NCI-H1417 treated with DMSO at 0.1 percent for 48 hours (cell line): ENCODE measurements around the gene POPDC3.
"Not testable (repeated sequence)": the region's sequence is repeated elsewhere in the genome, so short reads cannot be mapped to it uniquely, and the experiment has no call there.

ENCODE experiments used
- DNase-seq: peaks from one replicate; lab custom pipeline; 2025; lab: John Stamatoyannopoulos, UW

The POPDC3 gene

DNA sequence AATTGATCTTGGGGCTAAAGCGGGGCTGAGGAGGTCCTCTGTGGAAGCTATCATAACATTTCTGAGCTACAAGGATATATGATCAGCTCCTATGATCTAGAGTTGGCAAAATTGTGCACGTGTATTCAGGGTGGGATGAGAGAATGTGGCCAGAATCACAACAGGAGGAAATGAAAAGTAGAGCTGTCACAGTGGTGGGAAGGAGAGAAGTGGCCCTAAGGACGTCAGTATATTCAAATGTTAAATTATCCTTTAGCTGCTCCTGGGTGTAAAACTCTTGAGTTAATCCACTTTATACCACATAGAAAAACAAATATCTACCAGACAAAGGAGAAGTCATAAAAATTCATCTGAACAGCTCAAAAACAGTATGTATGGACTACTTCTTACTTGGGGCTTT lies 14.8 kb upstream of the POPDC3 start:
- DNase-seq: no peak

DNA sequence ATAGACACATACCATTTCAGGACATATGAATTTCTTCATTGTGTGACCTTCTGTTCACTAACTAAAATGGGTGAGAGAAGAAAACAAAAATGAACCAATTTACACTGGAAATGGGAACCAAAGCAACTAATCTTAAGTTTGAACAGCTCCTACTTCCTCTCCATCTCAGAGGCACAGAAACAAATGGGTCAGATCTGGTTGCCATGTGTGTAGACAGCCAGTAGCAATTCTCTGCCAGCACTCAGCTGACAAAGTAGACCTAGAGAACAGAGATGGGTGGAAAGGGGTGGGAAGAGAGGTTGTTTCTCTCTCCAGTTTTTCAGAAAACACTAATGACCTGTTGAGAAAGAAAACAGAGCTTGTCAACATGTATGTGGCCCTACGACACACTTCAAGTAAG lies 14.3 kb upstream of the POPDC3 start:
- no peak for DNase-seq

DNA sequence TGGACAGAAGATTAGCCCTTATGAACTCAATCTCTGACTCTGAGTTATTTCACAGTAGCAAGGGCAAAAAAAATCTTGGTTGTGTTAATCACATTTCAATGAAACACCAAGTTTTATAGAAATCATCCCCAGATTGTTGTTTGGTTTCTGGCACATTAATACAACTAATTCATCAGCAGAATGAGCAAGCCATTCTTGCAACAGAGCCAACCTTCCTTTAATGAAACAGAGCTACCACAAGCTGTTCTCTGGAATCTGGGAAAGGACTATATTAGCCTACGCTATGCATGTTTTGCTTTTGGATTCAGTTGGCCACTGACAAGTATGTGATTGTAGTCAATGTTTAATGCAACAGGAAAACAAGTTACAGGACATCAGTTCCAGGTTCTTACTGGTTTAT lies 13.8 kb upstream of the POPDC3 start:
- DNase-seq: no peak

DNA sequence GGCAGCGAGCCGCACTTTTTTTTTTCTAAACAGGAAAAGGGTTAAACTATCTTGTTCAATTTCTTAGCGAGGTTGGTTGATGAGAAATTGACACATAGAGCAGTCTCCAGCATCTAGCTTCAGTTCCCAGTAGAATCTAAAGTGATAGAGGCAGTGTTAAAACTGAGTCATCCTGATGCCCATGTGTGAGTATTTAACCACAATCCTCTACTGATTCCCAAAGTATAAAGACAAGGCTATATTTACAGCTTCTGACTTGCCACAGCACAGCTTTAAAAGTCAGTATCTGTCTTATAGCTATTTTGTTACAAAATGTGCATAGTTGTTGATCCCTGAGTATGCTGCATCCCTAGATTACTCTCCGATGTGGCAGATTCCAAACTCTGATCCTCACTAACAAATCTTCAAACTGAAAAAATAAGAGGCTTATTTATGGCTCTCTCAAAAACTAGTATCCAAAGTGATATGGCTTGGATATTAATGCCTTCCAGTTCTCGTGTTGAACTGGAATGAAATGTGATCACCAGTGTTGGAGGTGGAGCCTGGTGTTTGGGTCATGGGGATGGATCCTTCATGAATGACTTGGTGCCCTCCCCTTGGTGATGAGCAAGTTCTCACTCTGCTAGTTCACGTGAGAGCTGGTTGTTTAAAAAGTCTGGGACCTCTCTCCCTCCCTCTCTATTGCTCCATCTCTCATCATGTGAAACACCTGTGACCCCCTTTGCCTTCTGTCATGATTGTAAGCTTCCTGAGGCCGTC lies 13.1 kb upstream of the POPDC3 start:
- DNase-seq: no peak

DNA sequence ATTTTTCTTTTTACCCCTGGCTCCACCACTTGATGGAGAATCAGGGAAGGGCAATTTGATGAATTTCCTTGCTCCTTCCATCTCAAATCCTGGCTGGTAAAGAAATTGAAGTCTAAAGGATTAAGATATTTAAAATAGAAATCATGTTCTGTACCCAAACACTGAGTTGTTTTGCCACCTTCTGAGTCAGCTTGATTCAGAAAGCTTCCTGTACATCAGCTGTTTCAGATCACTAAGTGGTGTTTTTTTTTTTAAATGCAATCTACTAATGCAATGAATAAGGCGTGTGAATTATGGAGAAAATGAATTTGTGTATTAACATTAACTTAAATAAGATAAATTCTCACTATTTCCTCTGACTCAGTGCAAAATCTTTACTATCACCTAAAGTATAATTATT lies 11.5 kb upstream of the POPDC3 start:
- no peak for DNase-seq

DNA sequence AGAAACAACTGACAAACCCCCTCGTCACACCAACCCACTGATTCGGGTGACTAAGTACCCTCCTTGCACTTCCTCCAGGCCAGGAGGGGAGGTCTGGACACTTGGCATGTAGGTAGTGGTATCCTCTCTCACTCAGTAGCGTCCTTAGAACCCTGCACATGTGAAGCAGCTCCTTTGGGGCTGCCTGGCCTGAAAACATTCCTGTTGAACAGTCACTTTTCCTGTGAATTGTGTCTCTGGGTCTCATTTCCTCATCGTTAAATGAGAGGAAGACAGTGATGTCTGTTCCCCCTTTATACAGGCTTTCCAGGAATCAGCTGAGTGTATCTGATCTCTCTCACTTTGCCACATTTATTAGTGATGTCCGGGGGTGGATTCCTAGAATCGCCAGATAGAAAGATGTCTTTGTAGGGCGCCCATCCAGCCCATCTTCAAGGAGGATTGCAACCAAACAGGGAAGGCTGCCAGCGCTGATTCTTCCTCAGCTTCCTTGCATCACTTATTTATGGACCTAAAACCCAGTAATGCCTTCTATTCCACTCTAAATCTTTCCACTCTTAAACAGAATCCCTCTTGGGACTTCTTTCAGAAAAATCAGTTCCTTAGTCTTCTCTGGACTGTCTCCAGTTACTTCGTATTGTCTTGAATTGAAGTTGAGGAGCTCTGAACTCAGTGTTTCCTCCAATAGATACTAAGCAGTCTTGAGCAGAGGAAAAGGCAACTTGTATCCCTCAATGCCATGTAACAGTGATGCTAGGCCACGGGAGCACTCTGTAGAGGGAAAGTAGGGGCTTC lies 9.4 kb upstream of the POPDC3 start:
- no peak for DNase-seq

DNA sequence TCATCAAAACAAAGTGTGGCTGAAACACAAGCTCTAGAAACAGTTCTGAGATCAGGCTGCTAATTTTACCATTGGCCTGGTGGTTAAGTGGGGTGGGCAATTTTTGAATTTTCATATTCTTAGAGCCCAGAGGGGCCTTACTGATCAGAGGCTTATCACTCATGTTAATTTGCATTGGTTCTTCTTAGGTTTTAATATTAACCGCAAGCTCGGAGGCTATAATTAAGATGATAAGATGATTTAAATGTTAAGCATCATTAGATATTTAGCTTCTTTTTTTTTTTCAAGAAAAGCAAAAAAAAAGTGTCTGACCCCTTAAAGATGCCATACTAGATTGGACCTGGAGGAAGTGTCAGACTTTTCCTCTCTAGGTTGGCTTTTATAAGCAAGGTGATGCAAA lies 8.4 kb upstream of the POPDC3 start:
- no peak for DNase-seq

DNA sequence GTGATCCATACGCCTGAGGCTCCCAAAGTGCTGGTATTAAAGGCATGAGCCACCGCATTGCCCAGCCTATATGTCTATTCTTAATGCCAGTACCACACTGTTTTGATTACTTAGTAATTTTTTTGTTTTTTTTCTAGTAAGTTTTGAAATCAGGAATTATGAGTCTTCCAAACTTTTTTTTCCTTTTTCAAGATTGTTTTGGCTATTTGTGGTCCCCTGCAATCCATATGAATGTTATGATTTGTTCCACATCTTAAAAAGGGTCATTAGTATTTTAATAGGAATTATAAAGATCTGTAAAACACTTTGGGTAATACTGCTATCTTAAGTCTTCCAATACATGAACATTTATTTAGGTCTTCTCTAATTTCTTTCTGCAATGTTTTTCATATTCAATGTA lies 6.8 kb upstream of the POPDC3 start:
- DNase-seq: no peak

DNA sequence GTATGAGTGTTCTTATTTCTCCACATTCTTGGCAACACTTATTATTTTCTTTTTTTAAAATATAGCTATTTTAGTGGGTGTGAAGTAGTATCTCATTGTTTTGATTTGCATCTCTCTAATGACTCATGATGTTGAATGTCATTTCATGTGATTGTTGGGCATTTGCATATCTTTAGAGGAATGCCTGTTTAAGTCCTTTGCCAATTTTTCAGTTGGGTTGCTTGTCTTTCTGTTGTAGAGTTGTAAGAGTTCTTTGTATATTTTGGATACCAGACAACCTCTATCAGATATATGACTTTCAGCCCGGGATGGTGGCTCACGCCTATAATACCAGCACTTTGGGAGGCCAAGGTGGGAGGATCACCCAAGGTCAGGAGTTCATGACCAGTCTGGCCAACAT lies 5.1 kb upstream of the POPDC3 start:
- DNase-seq: no peak

DNA sequence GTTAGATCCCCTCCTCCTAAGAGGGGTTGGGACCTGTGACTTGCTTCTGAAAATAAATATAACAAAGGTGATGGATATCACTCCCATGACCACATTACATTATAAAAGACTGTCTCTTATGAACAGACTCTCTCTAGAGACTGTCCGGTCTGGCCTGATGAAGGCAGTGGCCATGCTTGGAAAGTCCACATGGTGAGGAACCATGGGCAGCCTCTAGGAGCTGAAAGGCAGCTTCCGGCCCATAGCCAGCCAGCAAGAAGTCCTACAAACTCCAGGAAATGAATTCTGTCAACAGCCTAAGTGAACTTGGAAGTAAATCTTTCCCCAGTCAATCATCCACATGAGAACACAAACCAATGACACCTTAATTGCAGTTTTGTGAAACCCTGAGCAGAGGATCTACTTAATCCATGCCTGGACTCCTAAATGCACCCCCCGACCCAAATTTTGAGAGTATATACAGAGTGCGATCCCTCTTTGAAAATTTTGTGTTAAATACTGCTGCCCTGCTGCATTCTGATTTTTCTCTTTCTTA lies 2.2 kb upstream of the POPDC3 start:
- no peak for DNase-seq

DNA sequence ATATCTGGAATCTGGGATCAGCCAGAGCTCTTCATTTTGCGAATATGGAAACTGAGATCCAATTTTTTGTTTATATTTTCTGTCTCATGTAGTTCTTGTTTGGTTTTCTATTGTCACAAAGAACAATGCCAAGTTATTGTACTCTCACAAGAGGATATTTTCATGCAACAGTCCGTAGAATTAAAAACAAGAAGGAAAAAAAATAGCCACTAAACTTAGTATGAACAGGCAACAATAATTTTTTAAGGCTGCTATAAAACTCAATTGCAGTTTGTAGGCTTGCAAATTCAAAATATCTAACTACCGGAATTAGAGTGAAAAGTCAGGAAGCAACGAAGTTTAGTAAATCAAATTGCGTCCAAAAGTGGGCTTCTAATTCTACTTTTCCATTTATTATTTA lies 1.2 kb downstream of the POPDC3 start:
- no peak for DNase-seq

DNA sequence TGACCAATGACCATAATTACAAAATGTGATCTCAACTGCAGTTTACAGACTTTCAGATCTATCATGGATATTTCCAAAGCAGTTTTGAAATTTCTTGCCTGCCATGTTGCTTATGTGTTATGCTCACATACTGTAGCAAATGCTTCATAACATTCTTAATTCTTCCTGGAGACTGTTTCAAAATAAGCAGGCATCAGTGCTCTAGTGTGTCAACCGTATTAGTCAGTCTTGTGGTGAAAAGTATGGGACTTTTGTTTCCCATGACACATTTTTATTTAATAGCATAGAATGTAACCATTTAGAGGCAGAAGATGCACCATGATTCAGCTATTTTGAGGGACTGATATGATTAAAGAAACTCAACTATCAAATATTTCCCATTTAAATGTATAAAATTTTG lies 1.7 kb downstream of the POPDC3 start:
- DNase-seq: no peak

DNA sequence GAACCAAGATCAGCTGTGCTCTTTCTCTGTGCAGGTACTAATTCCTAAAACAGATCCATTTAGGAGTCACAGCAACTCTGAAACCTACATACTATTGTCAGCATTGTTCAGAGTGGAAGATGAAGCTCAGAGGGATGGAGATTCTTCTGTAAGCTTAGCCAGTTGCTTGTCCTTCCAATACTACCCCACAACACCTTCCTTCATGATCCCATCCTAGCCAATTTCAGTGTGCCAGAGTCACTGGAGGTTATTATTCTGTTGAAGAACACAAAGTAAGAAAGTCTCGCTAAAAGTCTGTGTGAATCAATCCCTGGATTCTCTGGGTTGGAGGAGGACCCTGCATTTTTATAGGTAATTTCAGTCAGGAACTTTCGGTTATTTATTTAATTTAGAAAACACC lies 2.3 kb downstream of the POPDC3 start:
- no peak for DNase-seq

DNA sequence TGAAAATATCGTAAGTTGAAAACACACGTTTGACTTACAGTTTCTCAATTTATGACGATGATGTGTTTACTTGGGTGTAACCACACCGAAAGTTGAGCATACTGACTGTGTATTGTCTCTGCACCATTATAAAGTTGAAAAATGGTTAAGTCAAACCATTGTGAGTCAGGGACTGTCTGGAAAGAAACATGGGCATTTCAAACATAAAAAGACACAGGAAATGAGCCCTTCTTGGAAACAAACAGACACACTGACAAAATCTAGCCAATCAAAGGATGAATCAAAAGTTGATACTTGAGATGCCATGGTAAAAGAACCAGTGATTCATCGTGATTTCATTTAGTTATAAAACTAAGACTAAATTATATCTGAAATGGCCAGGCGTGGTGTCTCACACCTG lies 5.3 kb downstream of the POPDC3 start:
- DNase-seq: no peak

DNA sequence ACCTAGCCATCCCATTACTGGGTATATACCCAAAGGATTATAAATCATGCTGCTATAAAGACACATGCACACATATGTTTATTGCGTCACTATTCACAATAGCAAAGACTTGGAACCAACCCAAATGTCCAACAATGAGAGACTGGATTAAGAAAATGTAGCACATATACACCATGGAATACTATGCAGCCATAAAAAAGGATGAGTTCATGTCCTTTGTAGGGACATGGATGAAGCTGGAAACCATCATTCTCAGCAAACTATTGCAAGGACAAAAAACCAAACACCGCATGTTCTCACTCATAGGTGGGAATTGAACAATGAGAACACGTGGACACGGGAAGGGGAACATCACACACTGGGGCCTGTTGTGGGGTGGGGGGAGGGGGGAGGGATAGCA lies 7.3 kb downstream of the POPDC3 start:
- not testable (repeated sequence) for DNase-seq

DNA sequence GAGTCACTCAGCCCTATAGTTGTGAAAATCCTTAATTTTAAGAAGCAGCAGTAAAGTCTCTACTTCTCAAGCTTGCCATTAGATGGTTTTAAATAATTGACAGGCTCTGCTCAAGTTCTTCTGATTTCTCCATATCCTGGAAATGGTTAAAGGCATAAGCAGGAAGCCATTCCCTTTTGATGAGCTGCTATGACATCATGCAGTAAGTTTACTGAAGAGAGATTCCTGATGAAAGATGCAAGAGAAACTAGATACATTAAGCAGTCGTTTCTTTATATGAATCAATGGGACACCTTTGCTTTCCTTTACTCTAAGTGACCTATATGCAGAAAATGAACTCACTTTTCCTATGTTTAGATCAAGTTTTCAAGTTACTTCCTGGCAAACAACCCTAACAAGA lies 9.8 kb downstream of the POPDC3 start:
- DNase-seq: no peak

DNA sequence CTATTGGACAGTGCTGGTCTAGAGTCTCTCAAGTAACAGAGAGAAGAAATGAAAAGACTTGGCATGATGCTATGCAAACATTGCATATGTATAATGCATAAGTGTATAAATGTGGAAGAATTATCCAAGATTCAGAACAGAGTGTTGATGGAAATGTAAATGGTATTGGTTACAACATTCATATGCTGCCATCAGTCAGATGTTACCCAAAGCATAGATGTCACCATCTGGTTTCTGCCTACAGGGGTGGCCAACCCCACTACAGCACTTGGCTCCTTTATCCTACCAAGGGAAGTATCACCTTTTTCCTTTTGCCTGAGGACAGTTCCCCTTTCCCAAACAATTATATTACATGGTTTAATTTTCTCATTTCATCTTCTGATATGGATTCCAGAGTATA lies 11.9 kb downstream of the POPDC3 start:
- no peak for DNase-seq

DNA sequence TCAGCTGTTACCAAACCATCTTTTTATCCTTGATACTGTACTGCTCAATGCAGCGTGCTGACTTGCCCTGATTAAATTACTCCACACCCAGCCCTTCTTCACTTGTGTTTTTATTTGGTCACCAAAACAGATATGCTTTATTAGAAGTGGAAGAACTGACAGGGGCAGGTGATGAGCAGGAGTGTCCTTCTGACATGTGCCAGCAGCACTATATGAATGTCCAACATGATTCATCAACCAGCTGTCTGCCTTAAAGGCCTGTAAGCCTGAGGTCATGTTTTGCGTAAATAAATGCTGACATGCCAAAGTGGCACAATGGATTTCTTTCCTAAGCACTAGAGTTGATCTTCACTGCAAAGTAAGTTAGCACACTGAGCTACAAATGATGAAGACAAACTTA lies 15.4 kb downstream of the POPDC3 start:
- DNase-seq: no peak

DNA sequence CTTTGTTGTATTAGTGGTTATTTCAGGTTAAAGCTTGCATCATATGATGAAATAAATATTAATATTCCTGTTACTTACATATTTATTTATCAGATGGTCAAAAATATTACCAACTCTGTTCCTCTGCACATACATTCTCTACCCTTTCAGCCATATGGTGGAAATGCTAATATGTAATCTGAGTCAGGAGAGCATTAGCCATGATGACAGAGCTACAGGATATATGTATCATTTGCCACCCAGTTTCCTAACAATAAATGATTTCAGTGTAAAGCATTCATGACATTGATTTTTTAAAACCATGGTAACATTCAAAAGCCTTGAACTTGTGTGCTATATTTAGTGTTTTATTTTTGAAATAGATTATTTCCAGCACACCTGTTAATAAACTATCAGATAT lies 16.6 kb downstream of the POPDC3 start:
- DNase-seq: no peak

DNA sequence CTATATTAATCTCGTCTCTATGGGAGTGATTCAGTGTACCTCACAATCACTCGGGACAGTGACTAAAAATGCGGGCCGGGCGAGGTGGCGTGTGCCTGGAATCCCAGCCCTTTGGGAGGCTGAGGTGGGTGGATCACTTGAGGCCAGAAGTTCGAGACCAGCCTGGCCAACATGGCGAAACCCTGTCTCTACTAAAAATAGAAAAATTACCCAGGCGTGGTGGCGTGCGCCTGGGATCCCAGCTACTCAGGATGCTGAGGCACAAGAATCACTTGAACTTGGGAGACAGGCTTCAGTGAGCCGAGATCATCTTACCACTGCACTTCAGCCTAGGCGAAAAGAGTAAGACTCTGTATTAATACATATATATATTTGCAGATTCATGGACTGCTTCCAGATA lies 17.4 kb downstream of the POPDC3 start:
- DNase-seq: no peak

DNA sequence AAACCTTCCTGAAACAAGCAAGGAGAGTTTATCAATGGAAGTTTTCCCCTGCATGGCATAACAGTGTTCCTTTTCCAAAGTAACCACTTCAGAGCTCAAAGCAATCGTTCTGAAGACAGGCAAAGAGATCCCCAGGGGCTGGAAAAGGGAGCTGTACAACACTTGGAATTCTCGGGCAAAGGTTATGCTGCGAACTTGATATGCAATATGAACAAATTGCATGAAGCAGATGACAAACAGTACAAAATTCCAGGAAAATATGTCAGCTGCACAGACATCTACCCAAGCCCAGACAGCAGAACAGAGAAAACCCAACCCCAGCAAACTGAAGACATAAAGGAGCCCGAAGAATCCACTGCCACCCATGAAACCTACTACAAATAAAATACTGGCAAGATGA lies 18.4 kb downstream of the POPDC3 start:
- no peak for DNase-seq

DNA sequence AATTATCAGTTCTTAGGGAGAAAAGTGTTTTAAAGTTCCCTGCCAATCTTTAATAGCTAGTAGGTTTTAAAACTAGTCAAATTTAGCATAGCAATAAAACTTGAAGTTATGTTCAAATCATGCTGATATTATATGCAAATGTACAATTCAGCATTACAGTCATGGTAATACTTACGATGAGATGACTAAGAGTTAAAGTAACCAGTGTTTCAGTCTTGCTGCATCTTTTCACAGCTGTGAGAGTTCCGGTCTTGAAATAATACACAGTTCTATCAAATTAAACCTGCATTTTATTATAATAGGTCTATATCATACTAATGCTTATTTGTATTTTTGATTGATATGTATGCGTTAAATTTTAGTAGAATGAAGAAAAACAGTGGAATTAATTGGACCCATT lies 26.1 kb downstream of the POPDC3 start:
- no peak for DNase-seq

DNA sequence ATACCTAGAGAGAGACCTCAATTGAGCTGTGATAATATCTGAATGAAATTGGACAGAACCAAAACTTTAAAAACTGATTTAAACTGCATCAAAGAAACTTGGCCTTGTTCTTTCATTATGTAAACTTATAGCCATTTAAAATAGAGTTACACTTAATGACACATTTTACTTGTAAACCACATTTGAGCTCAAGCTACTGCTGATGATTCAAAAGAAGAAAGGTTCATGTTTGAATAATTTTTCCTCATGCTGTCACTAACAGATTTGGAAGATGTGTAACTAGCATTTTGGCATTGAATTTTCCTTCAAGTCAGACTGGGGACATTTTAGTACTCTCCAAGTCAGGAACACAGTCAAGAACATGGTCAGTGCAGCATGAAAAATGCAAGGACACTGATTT lies 26.9 kb downstream of the POPDC3 start:
- no peak for DNase-seq

DNA sequence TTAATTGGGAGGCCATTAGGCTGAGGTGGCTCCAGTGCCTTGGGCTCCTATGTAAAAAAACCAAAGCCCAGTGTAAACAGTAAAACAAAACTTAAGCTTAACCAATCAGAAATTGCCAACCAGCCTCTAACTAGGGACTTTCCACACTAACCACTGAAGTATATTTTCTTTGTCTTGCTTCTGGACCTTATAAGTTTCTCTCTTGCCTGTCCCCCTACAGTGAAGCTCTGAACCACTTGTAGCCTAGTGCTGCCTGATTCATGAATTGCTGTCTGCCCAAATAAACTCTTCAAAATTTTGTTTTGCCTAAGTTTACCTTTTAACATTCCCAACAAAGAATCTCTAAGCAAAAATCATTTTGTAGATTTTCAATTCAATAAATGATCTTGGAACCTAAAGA lies 28.2 kb downstream of the POPDC3 start:
- no peak for DNase-seq
